SJSA1 (cell line): ENCODE measurements around the gene VASN. TPM values are rescaled to one million over a fixed set of nuclear protein-coding genes. Genes with fewer than 3 reads are reported as not detected.

Experiments
- DNase-seq, 2 experiments: peaks; one replicate each; pipeline ENCODE4 v3.0.0-alpha.2; 2015 to 2020; ENCODE audit warnings: low spot score in 2 of 2, low read depth in 1 of 2
- H3K27ac ChIP-seq: fragments of 250-450 bp; sonication (Bioruptor Pico); 2 replicates; pipeline ENCODE4 v1.5.1; 2020; ENCODE audit warnings: mild to moderate bottlenecking, moderate library complexity
- H3K27me3 ChIP-seq: fragments of 250-450 bp; sonication (Bioruptor Pico); replicated peaks from 2 replicates; pipeline ENCODE4 v1.5.1; 2020; ENCODE audit warnings: mild to moderate bottlenecking, moderate library complexity
- H3K36me3 ChIP-seq: fragments of 250-450 bp; sonication (Bioruptor Pico); 2 replicates; pipeline ENCODE4 v1.5.1; 2020; ENCODE audit warnings: mild to moderate bottlenecking
- H3K4me1 ChIP-seq: fragments of 250-450 bp; sonication (Bioruptor Pico); replicated peaks from 2 replicates; pipeline ENCODE4 v1.6.1; 2021; ENCODE audit warnings: mild to moderate bottlenecking
- H3K4me3 ChIP-seq: fragments of 250-450 bp; sonication (Bioruptor Pico); 2 replicates; pipeline ENCODE4 v1.5.1; 2020; ENCODE audit warnings: mild to moderate bottlenecking
- H3K9me3 ChIP-seq: fragments of 250-450 bp; sonication (Bioruptor Pico); replicated peaks from 2 replicates; pipeline ENCODE4 v1.5.1; 2020; ENCODE audit warnings: mild to moderate bottlenecking
- total RNA-seq: library from RNA; depleted of rRNA; stranded (reverse); fragments of >200 nt; shearing (Covaris generic); gene quantifications from 2 replicates; pipeline ENCODE4 v1.2.3, GENCODE V29; 2014; rRNA removed

The VASN gene
- total RNA-seq, 1 experiment from 2014 or later = 93.6 TPM

GRCh38 chr16:4426021-4426684 lies 54.5 kb downstream of the VASN start:
- peaks cover 14% of the 10 kb centered on the region for H3K4me1 ChIP-seq
- H3K27me3 ChIP-seq = no peaks in the 10 kb centered on the region
- H3K9me3 ChIP-seq = no peaks in the 10 kb centered on the region
- H3K36me3 ChIP-seq = peaks cover 37% of the 10 kb centered on the region
- peak overlapping the region; percentile 88 for H3K27ac ChIP-seq
- H3K4me3 ChIP-seq = peak overlapping the region; percentile 80
- DNase-seq = no peak

- Histone ChIP-seq H3K27me3 (no peaks in the 10 kb centered on the region), H3K9me3 (no peaks in the 10 kb centered on the region), H3K27ac (no peak overlapping the region), H3K4me1 (peaks cover 14% of the 10 kb centered on the region), H3K4me3 (peak overlapping the region; percentile 80), H3K36me3 (peaks cover 43% of the 10 kb centered on the region)
- DNase-seq = no peak
These were observed 55.2 kb downstream of the VASN start for GRCh38 chr16:4426722-4427372.

GRCh38 chr16:4428500-4428899 lies 56.9 kb downstream of the VASN start:
- H3K36me3 ChIP-seq = peaks cover 55% of the 10 kb centered on the region
- no peaks in the 10 kb centered on the region for H3K9me3 ChIP-seq
- DNase-seq = no peak
- H3K27ac ChIP-seq = no peak overlapping the region
- H3K4me3 ChIP-seq = no peak overlapping the region
- H3K4me1 ChIP-seq = peaks cover 14% of the 10 kb centered on the region
- no peaks in the 10 kb centered on the region for H3K27me3 ChIP-seq

GRCh38 chr16:4431023-4431422 lies 59.4 kb downstream of the VASN start:
- H3K4me3 ChIP-seq = no peak overlapping the region
- H3K4me1 ChIP-seq = peaks cover 8% of the 10 kb centered on the region
- H3K27me3 ChIP-seq = no peaks in the 10 kb centered on the region
- no peak overlapping the region for H3K27ac ChIP-seq
- DNase-seq = no peak
- H3K9me3 ChIP-seq = no peaks in the 10 kb centered on the region
- H3K36me3 ChIP-seq = peaks cover 74% of the 10 kb centered on the region

Other genes starting within 250 kb of the VASN start
- 0.05 and 0.31 TPM in 2 replicates for gene SRL, start 129.8 kb upstream of the VASN start, total RNA-seq
- 2.9 and 7.1 TPM in 2 replicates for gene TFAP4, start 98.8 kb upstream of the VASN start, total RNA-seq
- 0.13 and 0.71 TPM in 2 replicates for gene GLIS2, start 55.8 kb upstream of the VASN start, total RNA-seq
- 86.4 and 125 TPM in 2 replicates for gene PAM16, start 20.5 kb upstream of the VASN start, total RNA-seq
- 18.6 and 26.8 TPM in 2 replicates for gene CORO7, start 44.7 kb downstream of the VASN start, total RNA-seq
- 58.2 and 81.9 TPM in 2 replicates for gene DNAJA3, start 54.0 kb downstream of the VASN start, total RNA-seq
- 9.5 and 14.5 TPM in 2 replicates for gene NMRAL1, start 102.8 kb downstream of the VASN start, total RNA-seq
- gene HMOX2, start 104.5 kb downstream of the VASN start, total RNA-seq = 48.5 and 49.3 TPM in 2 replicates
- 5.1 and 7.9 TPM in 2 replicates for gene CDIP1, start 166.9 kb downstream of the VASN start, total RNA-seq
- not detected in 2 replicates for gene C16orf96, start 184.5 kb downstream of the VASN start, total RNA-seq
- 6.1 and 9.6 TPM in 2 replicates for gene UBALD1, start 243.0 kb downstream of the VASN start, total RNA-seq